ENCODE measurements around the gene SLC35F4.

GRCh38 chr14:57575482-57575881 is 290.4 kb downstream of the SLC35F4 start:
- TF ChIP-seq CTCF (IDR thresholded peaks at IDR 0.05 in 8 of 11, conservative IDR thresholded peaks at IDR 0.05 in 3 of 11) (no peak), POLR2AphosphoS5 (IDR thresholded peaks at IDR 0.05) (no peak), POLR2A (IDR thresholded peaks at IDR 0.05) (no peak)
